KMS-11 (cell line): Measurements from ENCODE around the gene E2F4.
A peak's percentile ranks its signal among the peaks of the same experiment; 100 is the strongest.

Experiments
- H2AFZ ChIP-seq: fragments of 200-600 bp; sonication (generic); 2 replicates; pipeline ENCODE4 v1.6.1; 2016; ENCODE audit warnings: antibody characterized with exemption, mixed run types, low read depth
- H3K27ac ChIP-seq: fragments of 200-600 bp; sonication (generic); 2 replicates; pipeline ENCODE4 v1.6.1; 2016; ENCODE audit warnings: mild to moderate bottlenecking, mixed run types
- H3K27me3 ChIP-seq: fragments of 200-600 bp; sonication (generic); 2 replicates; pipeline ENCODE4 v1.6.1; 2017; ENCODE audit warnings: mild to moderate bottlenecking, low read depth, mixed run types, moderate library complexity; ENCODE audit not compliant: insufficient read depth
- H3K36me3 ChIP-seq: fragments of 200-600 bp; sonication (generic); 2 replicates; pipeline ENCODE4 v1.6.1; 2017; ENCODE audit warnings: mild to moderate bottlenecking, mixed run types; ENCODE audit not compliant: insufficient read depth
- H3K4me1 ChIP-seq: fragments of 200-600 bp; sonication (generic); 2 replicates; pipeline ENCODE4 v1.6.1; 2016; ENCODE audit warnings: mild to moderate bottlenecking, low read depth, mixed run types; ENCODE audit not compliant: poor library complexity, severe bottlenecking
- H3K4me2 ChIP-seq: fragments of 200-600 bp; sonication (generic); 2 replicates; pipeline ENCODE4 v1.7.0; 2016; ENCODE audit warnings: mild to moderate bottlenecking, mixed run types
- H3K4me3 ChIP-seq: fragments of 200-600 bp; sonication (generic); IDR thresholded peaks from 2 replicates; pipeline ENCODE4 v1.6.1; 2017; ENCODE audit warnings: low read depth, low read length, mixed read lengths; ENCODE audit not compliant: insufficient read depth
- H3K79me2 ChIP-seq: fragments of 200-600 bp; sonication (generic); 2 replicates; pipeline ENCODE4 v1.6.1; 2016; ENCODE audit warnings: low read depth, mixed run types; ENCODE audit not compliant: insufficient read depth
- H3K9ac ChIP-seq: fragments of 200-600 bp; sonication (generic); 2 replicates; pipeline ENCODE4 v1.6.1; 2016; ENCODE audit warnings: mild to moderate bottlenecking, mixed run types
- H4K20me1 ChIP-seq: fragments of 200-600 bp; sonication (generic); 2 replicates; pipeline ENCODE4 v1.6.1; 2016; ENCODE audit warnings: mild to moderate bottlenecking, mixed run types; ENCODE audit not compliant: insufficient read depth
- TF ChIP-seq, protein P1 (sequence below): fragments of 200-600 bp; sonication (generic); conservative IDR thresholded peaks from 2 replicates; pipeline ENCODE4 v1.6.1; 2017; ENCODE audit warnings: low read depth, mild to moderate bottlenecking, antibody characterized with exemption, low read length, moderate library complexity, mixed read lengths

The E2F4 gene

GRCh38 chr16:67149276-67150046, 42.5 kb upstream of the E2F4 start:
- Histone ChIP-seq H3K27ac (no peak overlapping the region), H3K4me3 (no peak overlapping the region), H3K27me3 (no peaks in the 10 kb centered on the region), H3K79me2 (no peaks in the 10 kb centered on the region), H3K36me3 (peaks cover 4% of the 10 kb centered on the region; the same call in 1 of the 2 replicates), H3K4me2 (no peak overlapping the region), H2AFZ (no peak overlapping the region), H4K20me1 (no peaks in the 10 kb centered on the region), H3K9ac (no peak overlapping the region), H3K4me1 (peaks cover 2% of the 10 kb centered on the region)
- TF ChIP-seq, protein P1, sequence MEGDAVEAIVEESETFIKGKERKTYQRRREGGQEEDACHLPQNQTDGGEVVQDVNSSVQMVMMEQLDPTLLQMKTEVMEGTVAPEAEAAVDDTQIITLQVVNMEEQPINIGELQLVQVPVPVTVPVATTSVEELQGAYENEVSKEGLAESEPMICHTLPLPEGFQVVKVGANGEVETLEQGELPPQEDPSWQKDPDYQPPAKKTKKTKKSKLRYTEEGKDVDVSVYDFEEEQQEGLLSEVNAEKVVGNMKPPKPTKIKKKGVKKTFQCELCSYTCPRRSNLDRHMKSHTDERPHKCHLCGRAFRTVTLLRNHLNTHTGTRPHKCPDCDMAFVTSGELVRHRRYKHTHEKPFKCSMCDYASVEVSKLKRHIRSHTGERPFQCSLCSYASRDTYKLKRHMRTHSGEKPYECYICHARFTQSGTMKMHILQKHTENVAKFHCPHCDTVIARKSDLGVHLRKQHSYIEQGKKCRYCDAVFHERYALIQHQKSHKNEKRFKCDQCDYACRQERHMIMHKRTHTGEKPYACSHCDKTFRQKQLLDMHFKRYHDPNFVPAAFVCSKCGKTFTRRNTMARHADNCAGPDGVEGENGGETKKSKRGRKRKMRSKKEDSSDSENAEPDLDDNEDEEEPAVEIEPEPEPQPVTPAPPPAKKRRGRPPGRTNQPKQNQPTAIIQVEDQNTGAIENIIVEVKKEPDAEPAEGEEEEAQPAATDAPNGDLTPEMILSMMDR: no peak

- no peak overlapping the region for H3K27ac ChIP-seq
- H3K27me3 ChIP-seq: no peaks in the 10 kb centered on the region
- peaks cover 2% of the 10 kb centered on the region for H3K4me1 ChIP-seq
- no peak overlapping the region for H3K4me3 ChIP-seq
- no peaks in the 10 kb centered on the region for H4K20me1 ChIP-seq
- no peaks in the 10 kb centered on the region for H3K79me2 ChIP-seq
- H3K36me3 ChIP-seq: peaks cover 3% of the 10 kb centered on the region; the same call in 1 of the 2 replicates
- H3K4me2 ChIP-seq: peak overlapping the region; percentile 86
- H2AFZ ChIP-seq: peak overlapping the region; percentile 82
- TF ChIP-seq, protein P1: no peak
- H3K9ac ChIP-seq: peak overlapping the region; percentile 27; the same call in 1 of the 2 replicates
These were observed 41.7 kb upstream of the E2F4 start for GRCh38 chr16:67150047-67150832.

GRCh38 chr16:67150833-67151396, 41.0 kb upstream of the E2F4 start, which contains the start of gene B3GNT9:
Gene B3GNT9 (minus strand): TSS chr16:67150998. CDS start chr16:67150485, 513 bp downstream.
- H3K27ac ChIP-seq: no peak within 1 kb of the TSS

More at GRCh38 chr16:67150833-67151396, 41.0 kb upstream of the E2F4 start, which contains the start of gene B3GNT9:
- H2AFZ ChIP-seq: peak within 1 kb of the TSS; percentile 82
- no peaks in the 10 kb centered on the region for H3K79me2 ChIP-seq
- no peak within 1 kb of the TSS for H3K4me3 ChIP-seq
- peak within 1 kb of the TSS; percentile 27; the same call in 1 of the 2 replicates for H3K9ac ChIP-seq
- H3K4me1 ChIP-seq: peaks cover 2% of the 10 kb centered on the region
- H3K27me3 ChIP-seq: no peaks in the 10 kb centered on the region
- no peaks in the 10 kb centered on the region for H3K36me3 ChIP-seq
- no peaks in the 10 kb centered on the region for H4K20me1 ChIP-seq
- peak within 1 kb of the TSS; percentile 86 for H3K4me2 ChIP-seq
- TF ChIP-seq, protein P1: no peak
